ENCODE data around the gene CERS2. TPM values are rescaled to one million over a fixed set of nuclear protein-coding genes. Genes with fewer than 3 reads are reported as not detected.

Gene CERS2
- total RNA-seq, 4 donors from 2014 or later: 15.0 to 29.1 (median 24.0) TPM

DNA sequence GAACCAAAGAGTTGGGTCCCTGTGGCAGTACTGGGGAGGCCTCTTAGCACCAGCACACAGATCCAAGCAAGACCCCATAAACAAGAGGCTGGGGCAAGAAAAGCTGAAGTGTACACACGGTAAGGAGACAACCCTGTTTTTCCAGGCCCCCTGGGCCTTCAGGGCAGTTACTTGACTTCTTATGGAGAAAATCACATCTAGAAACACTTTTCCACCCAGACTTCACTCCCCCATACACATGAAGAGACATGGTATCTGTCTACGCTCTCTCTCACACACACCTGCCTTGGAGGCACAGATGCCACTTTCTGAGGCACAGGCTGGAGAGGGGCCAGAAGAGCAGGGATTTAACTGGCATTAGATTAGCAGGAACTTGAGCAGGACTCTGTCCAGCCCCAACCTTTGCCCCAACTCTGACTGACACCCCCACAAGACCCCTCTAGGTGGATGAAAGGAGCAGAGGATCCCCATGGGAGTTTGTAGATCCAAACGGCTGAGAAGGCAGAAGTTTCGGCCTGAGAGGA, 2.2 kb downstream of the CERS2 start:
- DNase-seq (peak in 1 of 2 donors; percentile 28), ATAC-seq (no peak)
- intact Hi-C loops (cut with DNase I; ENCODE audit: low total_unique reads) (loop anchor here (5.0 kb wide), 2 partner anchors 35 to 410 kb away; partner anchors contain the start of genes MINDY1 and PRUNE1), in situ Hi-C loops (cut with MboI; ENCODE audit: low sequenced_read_pairs in 4 of 4) (no loop called here)
- TF ChIP-seq, protein P1, sequence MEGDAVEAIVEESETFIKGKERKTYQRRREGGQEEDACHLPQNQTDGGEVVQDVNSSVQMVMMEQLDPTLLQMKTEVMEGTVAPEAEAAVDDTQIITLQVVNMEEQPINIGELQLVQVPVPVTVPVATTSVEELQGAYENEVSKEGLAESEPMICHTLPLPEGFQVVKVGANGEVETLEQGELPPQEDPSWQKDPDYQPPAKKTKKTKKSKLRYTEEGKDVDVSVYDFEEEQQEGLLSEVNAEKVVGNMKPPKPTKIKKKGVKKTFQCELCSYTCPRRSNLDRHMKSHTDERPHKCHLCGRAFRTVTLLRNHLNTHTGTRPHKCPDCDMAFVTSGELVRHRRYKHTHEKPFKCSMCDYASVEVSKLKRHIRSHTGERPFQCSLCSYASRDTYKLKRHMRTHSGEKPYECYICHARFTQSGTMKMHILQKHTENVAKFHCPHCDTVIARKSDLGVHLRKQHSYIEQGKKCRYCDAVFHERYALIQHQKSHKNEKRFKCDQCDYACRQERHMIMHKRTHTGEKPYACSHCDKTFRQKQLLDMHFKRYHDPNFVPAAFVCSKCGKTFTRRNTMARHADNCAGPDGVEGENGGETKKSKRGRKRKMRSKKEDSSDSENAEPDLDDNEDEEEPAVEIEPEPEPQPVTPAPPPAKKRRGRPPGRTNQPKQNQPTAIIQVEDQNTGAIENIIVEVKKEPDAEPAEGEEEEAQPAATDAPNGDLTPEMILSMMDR (IDR thresholded peaks at IDR 0.05 in 4 of 5, conservative IDR thresholded peaks at IDR 0.05 in 1 of 5): no peak
- no peak for TF ChIP-seq POLR2A (IDR thresholded peaks at IDR 0.05)
- Histone ChIP-seq H3K4me1 (peaks cover 40 to 45% of the 10 kb centered on the region in 2 donors), H3K27ac (peak overlapping the region; percentile 89 to 96 (median 92)), H3K9me3 (no peaks in the 10 kb centered on the region), H3K4me3 (peak overlapping the region in 1 of 4 donors; percentile 91), H3K36me3 (peaks cover 0 to 19% of the 10 kb centered on the region in 2 donors), H3K27me3 (no peaks in the 10 kb centered on the region)

DNA sequence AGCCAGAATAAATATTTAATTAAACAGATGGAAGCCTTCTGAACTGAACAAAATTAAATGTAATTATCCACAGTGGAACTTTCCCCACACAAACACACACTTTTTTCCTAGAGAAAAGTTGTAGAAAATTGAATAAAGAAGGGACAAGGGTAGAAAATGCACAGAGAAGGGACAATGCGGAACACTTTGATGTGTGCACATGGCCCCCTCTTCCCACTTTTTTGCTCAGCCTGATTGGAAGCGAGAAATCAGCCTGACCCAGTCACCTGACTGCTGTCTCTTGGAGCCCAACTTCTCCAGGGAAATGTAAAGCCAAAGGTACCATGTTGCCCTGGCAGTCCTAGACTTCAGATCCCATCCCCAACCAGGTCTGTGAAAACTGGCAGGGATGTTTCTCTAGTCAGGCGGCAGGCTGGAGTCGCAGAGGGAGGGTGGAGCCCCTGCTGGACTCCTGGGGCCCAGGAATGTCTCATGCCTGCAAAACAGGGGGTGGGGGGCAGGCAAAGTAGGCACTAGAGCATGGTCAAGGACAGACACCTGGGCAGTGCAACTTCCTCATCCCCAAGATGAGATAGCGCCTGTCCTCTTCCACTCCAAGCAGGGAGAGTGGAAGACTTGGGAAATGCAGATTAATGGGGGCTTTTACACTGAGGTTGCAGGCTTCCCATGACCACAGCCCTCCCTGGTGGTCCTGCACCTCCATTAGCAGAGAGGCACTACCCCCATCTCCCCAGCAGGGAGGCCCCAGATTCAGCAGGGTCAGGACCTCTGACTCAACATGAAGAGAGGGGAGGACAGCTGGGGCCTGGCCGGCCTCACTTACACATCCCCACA, 2.8 kb downstream of the CERS2 start:
- Histone ChIP-seq H3K27me3 (no peaks in the 10 kb centered on the region), H3K4me3 (peak overlapping the region in 1 of 4 donors; percentile 25), H3K9me3 (no peaks in the 10 kb centered on the region), H3K27ac (peak overlapping the region; percentile 89 to 96 (median 92)), H3K4me1 (peaks cover 35 to 38% of the 10 kb centered on the region in 2 donors), H3K36me3 (peaks cover 0 to 26% of the 10 kb centered on the region in 2 donors)
- no peak for TF ChIP-seq POLR2A (IDR thresholded peaks at IDR 0.05)
- TF ChIP-seq, protein P1 (IDR thresholded peaks at IDR 0.05 in 4 of 5, conservative IDR thresholded peaks at IDR 0.05 in 1 of 5): no peak
- no peak for DNase-seq
- no peak for ATAC-seq
- in situ Hi-C loops (cut with MboI; ENCODE audit: low sequenced_read_pairs in 4 of 4): no loop called here
- intact Hi-C loops (cut with DNase I; ENCODE audit: low total_unique reads): loop anchor here (5.0 kb wide), 2 partner anchors 36 to 409 kb away; partner anchors contain the start of genes MINDY1 and PRUNE1

DNA sequence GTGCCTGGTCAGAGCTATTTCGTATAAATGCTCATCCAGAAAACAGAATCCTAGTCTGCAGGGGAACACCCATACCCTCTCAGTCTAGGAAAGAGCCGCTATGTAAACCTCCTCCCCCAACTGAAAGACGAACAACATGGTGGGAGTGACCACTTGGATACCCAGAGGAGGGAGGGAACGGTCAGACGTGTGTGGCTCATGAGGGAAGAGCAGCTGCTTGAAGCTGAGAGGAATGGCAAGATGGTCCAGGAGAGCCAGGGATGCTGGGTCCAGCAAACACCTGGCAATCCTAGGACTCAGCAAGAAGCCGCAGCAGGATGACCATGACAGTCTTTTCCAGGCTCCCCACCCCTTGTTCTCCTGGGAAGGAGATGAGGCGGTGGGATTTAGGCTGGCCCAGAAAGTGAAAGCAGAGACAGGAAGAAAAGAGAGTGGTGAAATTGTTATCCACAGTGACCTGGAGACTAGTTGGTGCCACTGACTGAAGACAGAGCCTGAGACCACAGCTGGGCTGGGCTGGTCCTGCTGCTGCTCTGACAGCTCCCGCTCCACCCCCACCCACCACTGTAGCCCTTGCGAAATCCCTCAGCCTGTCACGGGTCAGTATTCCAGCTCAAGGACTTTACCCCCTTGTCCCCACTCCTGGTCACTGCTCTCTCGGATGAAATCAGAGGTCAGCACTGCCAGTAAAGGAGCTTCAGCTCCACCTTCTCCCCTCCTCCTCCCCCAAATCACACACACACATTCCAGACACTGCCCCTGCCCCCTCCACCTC, 3.6 kb downstream of the CERS2 start:
- intact Hi-C loops (cut with DNase I; ENCODE audit: low total_unique reads) (loop anchor here (5.0 kb wide), 2 partner anchors 36 to 409 kb away; partner anchors contain the start of genes MINDY1 and PRUNE1), in situ Hi-C loops (cut with MboI; ENCODE audit: low sequenced_read_pairs in 4 of 4) (no loop called here)
- H3K4me3 ChIP-seq: no peak overlapping the region

DNA sequence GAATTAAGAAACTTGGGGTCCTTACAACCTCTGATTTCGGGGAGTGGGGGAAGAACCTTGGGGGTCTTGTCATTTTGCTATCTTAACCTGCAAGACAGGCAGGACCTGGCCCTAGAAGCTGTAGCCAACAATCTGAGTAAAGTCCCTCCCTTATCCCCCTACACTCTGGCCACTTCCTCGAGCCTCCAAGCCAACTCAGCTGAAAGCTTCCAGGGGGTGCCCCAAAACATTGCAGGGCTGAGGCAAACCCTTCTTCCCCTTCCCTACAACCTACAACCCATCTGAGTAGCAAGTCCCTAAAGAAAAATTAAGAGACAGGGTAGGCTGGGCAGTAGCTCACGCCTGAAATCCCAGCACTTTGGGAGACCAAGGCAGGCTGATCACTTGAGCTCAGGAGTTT, 5.0 kb downstream of the CERS2 start:
- no peak for TF ChIP-seq POLR2A (IDR thresholded peaks at IDR 0.05)
- TF ChIP-seq, protein P1 (IDR thresholded peaks at IDR 0.05 in 4 of 5, conservative IDR thresholded peaks at IDR 0.05 in 1 of 5): no peak
- H3K4me1 ChIP-seq: peaks cover 34% of the 10 kb centered on the region in 2 donors
- no peak overlapping the region for H3K4me3 ChIP-seq
- no peak overlapping the region for H3K27ac ChIP-seq
- H3K27me3 ChIP-seq: no peaks in the 10 kb centered on the region
- intact Hi-C loops (cut with DNase I; ENCODE audit: low total_unique reads): loop anchor here (5.0 kb wide), 2 partner anchors 38 to 407 kb away; partner anchors contain the start of genes MINDY1 and PRUNE1
- in situ Hi-C loops (cut with MboI; ENCODE audit: low sequenced_read_pairs in 4 of 4): no loop called here
- no peak for DNase-seq
- no peaks in the 10 kb centered on the region for H3K9me3 ChIP-seq
- peaks cover 2 to 48% of the 10 kb centered on the region in 2 donors for H3K36me3 ChIP-seq
- no peak for ATAC-seq

More for the DNA sequence above, 3.6 kb downstream of the CERS2 start:
- Histone ChIP-seq H3K4me1 (peaks cover 34 to 38% of the 10 kb centered on the region in 2 donors), H3K27ac (peak overlapping the region; percentile 89 to 96 (median 92)), H3K27me3 (no peaks in the 10 kb centered on the region), H3K9me3 (no peaks in the 10 kb centered on the region), H3K36me3 (peaks cover 2 to 34% of the 10 kb centered on the region in 2 donors)
- peak; percentile 68 to 90 for DNase-seq
- ATAC-seq: peak; percentile 53 to 63
- TF ChIP-seq, protein P1 (IDR thresholded peaks at IDR 0.05 in 4 of 5, conservative IDR thresholded peaks at IDR 0.05 in 1 of 5): no peak
- peak in 1 of 2 donors; percentile 46 for TF ChIP-seq POLR2A (IDR thresholded peaks at IDR 0.05)

All from gastrocnemius medialis (tissue), 4 donors.